Activated CD8-positive, alpha-beta memory T cell treated with anti-CD3 and anti-CD28 coated beads, Interleukin-2, amount 10 ng/mL, durations not matched to agents 7 days and 5 days (primary cell): Measurements from ENCODE around the gene GSX1. TPM values are rescaled to one million over a fixed set of nuclear protein-coding genes. Genes with fewer than 3 reads are reported as not detected.
A peak's percentile ranks its signal among the peaks of the same experiment; 100 is the strongest.

Experiments used
- ATAC-seq: fragments of 150-1000 bp; cut with Tn5 transposase; one replicate; pipeline ENCODE4 v1.10.0; 2021; ENCODE audit warnings: moderate library complexity
- CTCF ChIA-PET: fragments of 350-600 bp; sonication (Branson Sonifier 250); formaldehyde crosslinking; loops from one replicate; lab custom pipeline; 2021; ENCODE audit warnings: antibody characterized with exemption; lab: Charles Lee
- DNase-seq: peaks from one replicate; pipeline ENCODE4 v3.0.0-alpha.2; 2020
- H3K27ac Mint-ChIP-seq: one replicate; pipeline ENCODE4 v1.8.0; 2021; ENCODE audit warnings: mild to moderate bottlenecking, mixed read lengths
- H3K27me3 Mint-ChIP-seq: one replicate; pipeline ENCODE4 v1.8.0; 2021; ENCODE audit warnings: mixed read lengths
- H3K36me3 Mint-ChIP-seq: one replicate; pipeline ENCODE4 v1.8.0; 2021; ENCODE audit warnings: mild to moderate bottlenecking, mixed read lengths
- H3K4me1 Mint-ChIP-seq: one replicate; pipeline ENCODE4 v1.8.0; 2021; ENCODE audit warnings: mixed read lengths
- H3K4me3 Mint-ChIP-seq: one replicate; pipeline ENCODE4 v1.8.0; 2021; ENCODE audit warnings: mild to moderate bottlenecking, moderate library complexity, mixed read lengths
- H3K9me3 Mint-ChIP-seq: one replicate; pipeline ENCODE4 v1.8.0; 2022; ENCODE audit warnings: low read depth, mixed read lengths
- total RNA-seq, 2 experiments: library from RNA; stranded (reverse); gene quantifications; one replicate each; pipeline ENCODE4 v1.2.3, GENCODE V29; 2021

GSX1 gene
- total RNA-seq, 2 experiments from 2014 or later, result not detected

GRCh38 chr13:27788271-27788670, 4.0 kb upstream of the GSX1 start:
- Mint-ChIP-seq H3K4me3 (no peak overlapping the region), H3K27ac (no peak overlapping the region), H3K36me3 (peaks cover 5% of the 10 kb centered on the region), H3K27me3 (peaks cover 75% of the 10 kb centered on the region), H3K4me1 (peaks cover 24% of the 10 kb centered on the region), H3K9me3 (no peaks in the 10 kb centered on the region)
- ATAC-seq, result no peak
- no peak for DNase-seq
- CTCF ChIA-PET, result interaction anchor here (1.2 to 1.5 kb wide), 3 partner anchors 38 to 41 kb away, joined by 3 to 7 read pairs (median 4); no protein-coding TSS in a partner anchor

- Mint-ChIP-seq H3K27ac (no peak overlapping the region), H3K36me3 (peaks cover 5% of the 10 kb centered on the region), H3K27me3 (peaks cover 75% of the 10 kb centered on the region), H3K4me3 (peak overlapping the region; percentile 50), H3K4me1 (peaks cover 26% of the 10 kb centered on the region), H3K9me3 (no peaks in the 10 kb centered on the region)
- no peak for ATAC-seq
- CTCF ChIA-PET, result interaction anchor here (1.2 to 1.4 kb wide), 2 partner anchors 37 to 40 kb away, joined by 3 to 7 read pairs; no protein-coding TSS in a partner anchor
- DNase-seq, result no peak
Measured at GRCh38 chr13:27789153-27789494, 3.2 kb upstream of the GSX1 start.

GRCh38 chr13:27789495-27790303, 2.6 kb upstream of the GSX1 start:
- peaks cover 5% of the 10 kb centered on the region for H3K36me3 Mint-ChIP-seq
- CTCF ChIA-PET, result interaction anchor here (1.2 to 1.8 kb wide), 3 partner anchors 37 to 39 kb away, joined by 3 to 7 read pairs (median 5); no protein-coding TSS in a partner anchor
- peak; percentile 20 for ATAC-seq
- peak; percentile 43 for DNase-seq
- H3K4me3 Mint-ChIP-seq, result peak overlapping the region; percentile 50
- H3K4me1 Mint-ChIP-seq, result peaks cover 29% of the 10 kb centered on the region
- H3K9me3 Mint-ChIP-seq, result no peaks in the 10 kb centered on the region
- H3K27me3 Mint-ChIP-seq, result peaks cover 78% of the 10 kb centered on the region
- H3K27ac Mint-ChIP-seq, result no peak overlapping the region

- no peak for ATAC-seq
- CTCF ChIA-PET, result interaction anchor here (1.8 kb wide), 1 partner anchor 36 kb away, joined by 5 read pairs; no protein-coding TSS in a partner anchor
- no peaks in the 10 kb centered on the region for H3K9me3 Mint-ChIP-seq
- peaks cover 5% of the 10 kb centered on the region for H3K36me3 Mint-ChIP-seq
- H3K27me3 Mint-ChIP-seq, result peaks cover 79% of the 10 kb centered on the region
- H3K4me3 Mint-ChIP-seq, result peak overlapping the region; percentile 64
- H3K27ac Mint-ChIP-seq, result no peak overlapping the region
- H3K4me1 Mint-ChIP-seq, result peaks cover 29% of the 10 kb centered on the region
- DNase-seq, result no peak
Measured at GRCh38 chr13:27790523-27790922, 1.8 kb upstream of the GSX1 start.

GRCh38 chr13:27791146-27791900, 960 bp upstream of the GSX1 start:
- CTCF ChIA-PET, result interaction anchor here (1.8 kb wide), 1 partner anchor 35 kb away, joined by 5 read pairs; no protein-coding TSS in a partner anchor
- Mint-ChIP-seq H3K4me1 (peaks cover 29% of the 10 kb centered on the region), H3K4me3 (peak overlapping the region; percentile 64), H3K36me3 (peaks cover 5% of the 10 kb centered on the region), H3K27me3 (peaks cover 85% of the 10 kb centered on the region), H3K9me3 (no peaks in the 10 kb centered on the region), H3K27ac (peak overlapping the region; percentile 22)
- DNase-seq (no peak), ATAC-seq (no peak)

- peak overlapping the region; percentile 22 for H3K27ac Mint-ChIP-seq
- H3K27me3 Mint-ChIP-seq, result peaks cover 86% of the 10 kb centered on the region
- DNase-seq (no peak), ATAC-seq (no peak)
- H3K4me3 Mint-ChIP-seq, result peak overlapping the region; percentile 64
- H3K4me1 Mint-ChIP-seq, result peaks cover 29% of the 10 kb centered on the region
- CTCF ChIA-PET, result no interaction called here
- no peaks in the 10 kb centered on the region for H3K9me3 Mint-ChIP-seq
- peaks cover 5% of the 10 kb centered on the region for H3K36me3 Mint-ChIP-seq
Measured at GRCh38 chr13:27791901-27792392, 336 bp upstream of the GSX1 start.

GRCh38 chr13:27793507-27794367, 1.5 kb downstream of the GSX1 start:
- Mint-ChIP-seq H3K27ac (no peak overlapping the region), H3K9me3 (no peaks in the 10 kb centered on the region), H3K36me3 (peaks cover 5% of the 10 kb centered on the region), H3K4me3 (no peak overlapping the region), H3K4me1 (peaks cover 29% of the 10 kb centered on the region), H3K27me3 (peaks cover 88% of the 10 kb centered on the region)
- DNase-seq (no peak), ATAC-seq (no peak)
- CTCF ChIA-PET, result no interaction called here

- Mint-ChIP-seq H3K4me1 (peaks cover 25% of the 10 kb centered on the region), H3K9me3 (no peaks in the 10 kb centered on the region), H3K4me3 (no peak overlapping the region), H3K27me3 (peaks cover 87% of the 10 kb centered on the region), H3K27ac (no peak overlapping the region), H3K36me3 (peaks cover 2% of the 10 kb centered on the region)
- DNase-seq (no peak), ATAC-seq (no peak)
- CTCF ChIA-PET, result interaction anchor here (3.5 kb wide), 1 partner anchor 32 kb away, joined by 16 read pairs; no protein-coding TSS in a partner anchor
Measured at GRCh38 chr13:27794368-27794691, 2.0 kb downstream of the GSX1 start.

- Mint-ChIP-seq H3K27ac (no peak overlapping the region), H3K9me3 (no peaks in the 10 kb centered on the region), H3K4me1 (peaks cover 22% of the 10 kb centered on the region), H3K4me3 (no peak overlapping the region), H3K27me3 (peaks cover 91% of the 10 kb centered on the region), H3K36me3 (peaks cover 2% of the 10 kb centered on the region)
- CTCF ChIA-PET, result interaction anchor here (2.0 to 3.5 kb wide), 2 partner anchors 27 to 31 kb away, joined by 4 to 16 read pairs; no protein-coding TSS in a partner anchor
- ATAC-seq (no peak), DNase-seq (no peak)
Measured at GRCh38 chr13:27794921-27795717, 2.8 kb downstream of the GSX1 start.

GRCh38 chr13:27795718-27796019, 3.4 kb downstream of the GSX1 start:
- no peak overlapping the region for H3K4me3 Mint-ChIP-seq
- no peaks in the 10 kb centered on the region for H3K9me3 Mint-ChIP-seq
- no peak overlapping the region for H3K27ac Mint-ChIP-seq
- H3K36me3 Mint-ChIP-seq, result peaks cover 2% of the 10 kb centered on the region
- CTCF ChIA-PET, result interaction anchor here (2.0 to 3.5 kb wide), 2 partner anchors 26 to 31 kb away, joined by 4 to 16 read pairs; no protein-coding TSS in a partner anchor
- peaks cover 20% of the 10 kb centered on the region for H3K4me1 Mint-ChIP-seq
- DNase-seq, result no peak
- ATAC-seq, result no peak
- peaks cover 93% of the 10 kb centered on the region for H3K27me3 Mint-ChIP-seq

GRCh38 chr13:27796544-27797227, 4.4 kb downstream of the GSX1 start:
- no peaks in the 10 kb centered on the region for H3K9me3 Mint-ChIP-seq
- ATAC-seq (no peak), DNase-seq (no peak)
- H3K4me1 Mint-ChIP-seq, result peaks cover 11% of the 10 kb centered on the region
- H3K27me3 Mint-ChIP-seq, result peaks cover 90% of the 10 kb centered on the region
- CTCF ChIA-PET, result interaction anchor here (2.0 to 3.5 kb wide), 2 partner anchors 25 to 30 kb away, joined by 4 to 16 read pairs; no protein-coding TSS in a partner anchor
- peaks cover 2% of the 10 kb centered on the region for H3K36me3 Mint-ChIP-seq
- H3K4me3 Mint-ChIP-seq, result no peak overlapping the region
- no peak overlapping the region for H3K27ac Mint-ChIP-seq
